ENCODE results near the gene APOLD1.
"Not testable (repeated sequence)": the region's sequence is repeated elsewhere in the genome, so short reads cannot be mapped to it uniquely, and the experiment has no call there.

APOLD1 gene

DNA sequence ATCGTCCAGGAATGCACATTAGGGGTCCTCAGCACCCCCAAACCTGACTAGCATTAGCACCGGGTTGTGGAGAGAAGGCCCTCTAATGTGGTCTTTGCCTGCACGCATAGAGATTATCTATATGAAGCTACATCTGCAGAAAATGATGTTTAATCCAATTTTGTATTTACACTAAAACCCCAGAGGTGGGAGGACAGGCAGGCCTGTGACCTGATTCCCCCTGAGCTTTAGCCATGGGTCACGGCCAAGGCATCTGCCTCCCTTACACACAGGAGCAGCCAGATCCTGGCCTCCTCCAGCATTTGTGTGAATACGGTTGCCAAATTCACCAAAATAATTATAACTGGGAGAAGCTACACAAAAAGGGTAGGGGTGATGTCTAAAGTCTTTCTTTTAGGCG is 7.0 kb downstream of the APOLD1 start:
- Mint-ChIP-seq H3K4me3 (no peak overlapping the region), H3K27me3 (ENCODE audit: low read depth) (no peaks in the 10 kb centered on the region), H3K27ac (no peak overlapping the region), H3K9me3 (no peaks in the 10 kb centered on the region), H3K4me1 (ENCODE audit: low read depth) (peaks cover 14% of the 10 kb centered on the region), H3K36me3 (ENCODE audit: low read depth) (peaks cover 2% of the 10 kb centered on the region)
- DNase-seq (ENCODE audit: low spot score): no peak

- no peak for DNase-seq (ENCODE audit: low spot score)
- no peaks in the 10 kb centered on the region for H3K36me3 Mint-ChIP-seq (ENCODE audit: low read depth)
- H3K4me3 Mint-ChIP-seq: no peak overlapping the region
- H3K4me1 Mint-ChIP-seq (ENCODE audit: low read depth): peaks cover 6% of the 10 kb centered on the region
- H3K27ac Mint-ChIP-seq: no peak overlapping the region
- H3K27me3 Mint-ChIP-seq (ENCODE audit: low read depth): no peaks in the 10 kb centered on the region
- H3K9me3 Mint-ChIP-seq: no peaks in the 10 kb centered on the region
These were observed 9.2 kb downstream of the APOLD1 start for GRCh38 chr12:12794686-12795085.

DNA sequence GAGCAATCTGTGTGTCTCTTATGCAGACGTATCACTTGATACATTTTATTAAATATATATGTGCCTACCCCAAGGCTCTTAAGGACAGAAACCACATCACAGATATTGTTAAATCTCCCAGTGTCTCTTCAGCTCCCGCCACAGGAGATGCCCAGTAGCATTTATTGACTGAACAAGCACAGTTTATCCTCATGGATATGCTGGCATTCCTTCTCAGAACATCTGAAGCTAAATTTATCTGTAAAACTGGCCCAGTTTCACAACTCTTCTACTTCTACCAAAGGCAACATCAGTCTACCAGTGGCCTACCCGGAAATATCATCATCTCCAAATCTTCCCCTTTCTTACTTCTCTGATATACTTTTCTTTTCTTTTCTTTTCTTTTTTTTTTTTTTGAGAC is 10.7 kb downstream of the APOLD1 start:
- Mint-ChIP-seq H3K27me3 (ENCODE audit: low read depth) (no peaks in the 10 kb centered on the region), H3K4me3 (no peak overlapping the region), H3K4me1 (ENCODE audit: low read depth) (peaks cover 11% of the 10 kb centered on the region), H3K9me3 (no peaks in the 10 kb centered on the region), H3K36me3 (ENCODE audit: low read depth) (no peaks in the 10 kb centered on the region), H3K27ac (no peak overlapping the region)
- no peak for DNase-seq (ENCODE audit: low spot score)

DNA sequence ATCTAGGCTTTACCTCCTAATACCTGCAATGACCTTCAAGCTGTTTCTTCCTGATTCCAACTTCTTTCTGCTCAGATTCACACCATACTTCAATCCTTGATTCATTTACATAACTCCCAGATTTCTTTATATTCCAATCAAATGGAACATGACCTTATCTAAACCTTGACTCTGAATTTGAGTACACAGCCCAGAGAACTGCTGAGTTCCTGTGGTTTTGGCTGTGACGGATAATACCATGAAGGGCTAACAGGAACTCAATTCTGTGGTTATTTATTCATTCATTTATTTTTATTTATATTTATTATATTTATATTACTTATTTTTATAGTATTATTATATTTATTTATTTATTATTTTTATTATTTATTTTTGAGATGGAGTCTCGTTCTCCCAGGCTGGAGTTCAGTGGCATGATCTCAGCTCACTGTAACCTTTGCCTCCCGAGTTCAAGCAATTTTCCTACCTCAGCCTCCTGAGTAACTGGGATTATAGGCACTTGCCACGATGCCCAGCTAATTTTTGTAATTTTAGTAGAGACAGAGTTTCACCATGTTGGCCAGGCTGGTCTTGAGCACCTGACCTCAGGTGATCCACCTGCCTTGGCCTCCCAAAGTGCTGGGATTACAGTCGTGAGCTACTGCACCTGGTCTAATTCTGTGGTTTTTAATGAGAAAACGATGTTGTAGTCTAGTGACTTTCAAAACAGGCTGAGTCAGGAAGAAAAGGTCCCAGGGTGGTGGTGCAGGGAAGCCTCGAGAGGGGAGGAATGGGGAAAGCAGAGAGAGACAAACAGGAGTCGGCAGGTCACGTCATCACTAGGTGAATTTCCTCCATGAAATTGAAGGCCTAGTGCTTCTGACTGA is 11.7 kb downstream of the APOLD1 start:
- no peak for DNase-seq (ENCODE audit: low spot score)
- no peak overlapping the region for H3K4me3 Mint-ChIP-seq
- H3K36me3 Mint-ChIP-seq (ENCODE audit: low read depth): peaks cover under 1% of the 10 kb centered on the region
- no peak overlapping the region for H3K27ac Mint-ChIP-seq
- H3K4me1 Mint-ChIP-seq (ENCODE audit: low read depth): peaks cover 15% of the 10 kb centered on the region
- H3K9me3 Mint-ChIP-seq: no peaks in the 10 kb centered on the region
- H3K27me3 Mint-ChIP-seq (ENCODE audit: low read depth): no peaks in the 10 kb centered on the region

GRCh38 chr12:12797794-12798152 is 12.3 kb downstream of the APOLD1 start:
- Mint-ChIP-seq H3K27ac (no peak overlapping the region), H3K4me3 (no peak overlapping the region), H3K4me1 (ENCODE audit: low read depth) (peaks cover 19% of the 10 kb centered on the region), H3K9me3 (no peaks in the 10 kb centered on the region), H3K36me3 (ENCODE audit: low read depth) (peaks cover 3% of the 10 kb centered on the region), H3K27me3 (ENCODE audit: low read depth) (no peaks in the 10 kb centered on the region)
- DNase-seq (ENCODE audit: low spot score): no peak

GRCh38 chr12:12798480-12798879 is 13.0 kb downstream of the APOLD1 start:
- peaks cover 3% of the 10 kb centered on the region for H3K36me3 Mint-ChIP-seq (ENCODE audit: low read depth)
- no peak for DNase-seq (ENCODE audit: low spot score)
- H3K9me3 Mint-ChIP-seq: no peaks in the 10 kb centered on the region
- H3K27me3 Mint-ChIP-seq (ENCODE audit: low read depth): no peaks in the 10 kb centered on the region
- H3K4me3 Mint-ChIP-seq: no peak overlapping the region
- peaks cover 24% of the 10 kb centered on the region for H3K4me1 Mint-ChIP-seq (ENCODE audit: low read depth)
- no peak overlapping the region for H3K27ac Mint-ChIP-seq

GRCh38 chr12:12799163-12799920 is 13.9 kb downstream of the APOLD1 start:
- Mint-ChIP-seq H3K4me3 (no peak overlapping the region), H3K36me3 (ENCODE audit: low read depth) (peaks cover 3% of the 10 kb centered on the region), H3K4me1 (ENCODE audit: low read depth) (peaks cover 29% of the 10 kb centered on the region), H3K9me3 (no peaks in the 10 kb centered on the region), H3K27me3 (ENCODE audit: low read depth) (no peaks in the 10 kb centered on the region), H3K27ac (no peak overlapping the region)
- DNase-seq (ENCODE audit: low spot score): no peak

DNA sequence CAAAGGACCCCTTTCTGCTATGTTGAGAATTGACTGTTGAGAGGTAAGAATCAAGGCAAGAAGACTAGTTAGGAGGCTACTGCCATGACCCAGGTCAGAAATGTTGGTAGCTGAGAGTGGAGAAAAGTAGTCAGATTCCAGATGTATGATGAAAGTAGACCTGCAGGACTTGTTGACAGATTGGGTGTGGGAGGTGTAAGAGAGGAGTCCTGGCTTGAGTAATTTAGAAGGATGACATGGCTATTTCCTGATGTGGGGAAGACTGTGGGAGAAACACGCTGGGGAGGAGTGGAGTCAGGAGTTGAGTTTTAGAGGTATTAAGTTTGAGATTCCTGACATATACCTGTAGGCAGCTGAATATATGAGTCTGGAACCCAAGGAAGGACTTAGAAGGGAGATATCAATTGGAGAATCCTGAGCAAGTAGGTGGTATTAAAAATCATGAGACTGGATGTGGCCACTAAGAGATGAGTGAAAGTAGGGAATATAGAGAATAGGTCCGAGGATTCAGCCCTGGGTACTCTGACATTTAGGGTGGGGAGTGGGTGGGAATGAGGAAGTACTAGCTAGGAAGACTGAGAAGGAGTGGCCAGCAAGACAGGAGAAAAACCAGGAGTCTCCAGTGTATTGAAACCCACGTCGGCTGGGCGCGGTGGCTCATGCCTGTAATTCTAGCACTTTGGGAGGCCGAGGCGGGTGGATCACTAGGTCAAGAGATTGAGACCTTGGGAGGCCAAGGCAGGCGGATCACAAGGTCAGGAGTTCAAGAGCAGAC is 15.1 kb downstream of the APOLD1 start:
- no peaks in the 10 kb centered on the region for H3K9me3 Mint-ChIP-seq
- H3K4me1 Mint-ChIP-seq (ENCODE audit: low read depth): peaks cover 36% of the 10 kb centered on the region
- H3K36me3 Mint-ChIP-seq (ENCODE audit: low read depth): peaks cover 5% of the 10 kb centered on the region
- H3K27ac Mint-ChIP-seq: peak overlapping the region; percentile 33
- no peaks in the 10 kb centered on the region for H3K27me3 Mint-ChIP-seq (ENCODE audit: low read depth)
- DNase-seq (ENCODE audit: low spot score): no peak
- no peak overlapping the region for H3K4me3 Mint-ChIP-seq

- H3K27me3 Mint-ChIP-seq (ENCODE audit: low read depth); H3K27ac Mint-ChIP-seq; H3K9me3 Mint-ChIP-seq; H3K4me3 Mint-ChIP-seq; DNase-seq (ENCODE audit: low spot score); H3K36me3 Mint-ChIP-seq (ENCODE audit: low read depth): not testable (repeated sequence)
- peaks cover 40% of the 10 kb centered on the region for H3K4me1 Mint-ChIP-seq (ENCODE audit: low read depth)
These were observed 16.2 kb downstream of the APOLD1 start for GRCh38 chr12:12801656-12802055.

- peak overlapping the region; percentile 46 for H3K27ac Mint-ChIP-seq
- peak; percentile 45 for DNase-seq (ENCODE audit: low spot score)
- H3K4me1 Mint-ChIP-seq (ENCODE audit: low read depth): peaks cover 45% of the 10 kb centered on the region
- peaks cover 5% of the 10 kb centered on the region for H3K36me3 Mint-ChIP-seq (ENCODE audit: low read depth)
- H3K27me3 Mint-ChIP-seq (ENCODE audit: low read depth): no peaks in the 10 kb centered on the region
- peak overlapping the region; percentile 45 for H3K4me3 Mint-ChIP-seq
- H3K9me3 Mint-ChIP-seq: no peaks in the 10 kb centered on the region
These were observed 17.7 kb downstream of the APOLD1 start for GRCh38 chr12:12803186-12803585.

- H3K4me1 Mint-ChIP-seq (ENCODE audit: low read depth): peaks cover 52% of the 10 kb centered on the region
- peak overlapping the region; percentile 28 for H3K4me3 Mint-ChIP-seq
- no peak for DNase-seq (ENCODE audit: low spot score)
- no peaks in the 10 kb centered on the region for H3K27me3 Mint-ChIP-seq (ENCODE audit: low read depth)
- H3K36me3 Mint-ChIP-seq (ENCODE audit: low read depth): peaks cover 5% of the 10 kb centered on the region
- peak overlapping the region; percentile 46 for H3K27ac Mint-ChIP-seq
- H3K9me3 Mint-ChIP-seq: no peaks in the 10 kb centered on the region
These were observed 18.6 kb downstream of the APOLD1 start for GRCh38 chr12:12804011-12804410.

DNA sequence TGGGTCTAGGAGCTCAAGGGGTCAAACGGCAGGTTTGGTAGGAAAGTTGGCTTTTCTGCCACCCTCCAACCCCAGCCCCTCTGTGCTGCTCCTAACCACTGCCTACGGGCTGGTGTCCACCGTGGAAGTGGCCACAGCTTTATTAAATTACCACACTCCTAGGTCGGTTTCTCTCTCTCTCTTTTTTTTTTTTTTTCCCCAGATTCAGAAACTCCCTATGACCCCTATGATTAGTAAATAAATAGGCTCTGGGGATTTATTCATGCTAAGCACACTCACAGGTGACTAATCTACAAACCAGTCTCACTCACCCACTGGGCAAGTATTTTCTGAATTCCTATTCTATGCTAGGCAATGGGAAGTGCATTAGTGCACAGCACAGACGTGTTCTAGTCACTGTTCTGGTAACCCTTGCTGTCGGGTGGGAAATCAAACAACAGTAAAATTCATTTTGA is 19.0 kb downstream of the APOLD1 start:
- H3K36me3 Mint-ChIP-seq (ENCODE audit: low read depth): peaks cover 5% of the 10 kb centered on the region
- H3K9me3 Mint-ChIP-seq: no peaks in the 10 kb centered on the region
- H3K4me3 Mint-ChIP-seq: peak overlapping the region; percentile 28
- H3K27me3 Mint-ChIP-seq (ENCODE audit: low read depth): no peaks in the 10 kb centered on the region
- peaks cover 55% of the 10 kb centered on the region for H3K4me1 Mint-ChIP-seq (ENCODE audit: low read depth)
- DNase-seq (ENCODE audit: low spot score): no peak
- peak overlapping the region; percentile 29 for H3K27ac Mint-ChIP-seq

DNA sequence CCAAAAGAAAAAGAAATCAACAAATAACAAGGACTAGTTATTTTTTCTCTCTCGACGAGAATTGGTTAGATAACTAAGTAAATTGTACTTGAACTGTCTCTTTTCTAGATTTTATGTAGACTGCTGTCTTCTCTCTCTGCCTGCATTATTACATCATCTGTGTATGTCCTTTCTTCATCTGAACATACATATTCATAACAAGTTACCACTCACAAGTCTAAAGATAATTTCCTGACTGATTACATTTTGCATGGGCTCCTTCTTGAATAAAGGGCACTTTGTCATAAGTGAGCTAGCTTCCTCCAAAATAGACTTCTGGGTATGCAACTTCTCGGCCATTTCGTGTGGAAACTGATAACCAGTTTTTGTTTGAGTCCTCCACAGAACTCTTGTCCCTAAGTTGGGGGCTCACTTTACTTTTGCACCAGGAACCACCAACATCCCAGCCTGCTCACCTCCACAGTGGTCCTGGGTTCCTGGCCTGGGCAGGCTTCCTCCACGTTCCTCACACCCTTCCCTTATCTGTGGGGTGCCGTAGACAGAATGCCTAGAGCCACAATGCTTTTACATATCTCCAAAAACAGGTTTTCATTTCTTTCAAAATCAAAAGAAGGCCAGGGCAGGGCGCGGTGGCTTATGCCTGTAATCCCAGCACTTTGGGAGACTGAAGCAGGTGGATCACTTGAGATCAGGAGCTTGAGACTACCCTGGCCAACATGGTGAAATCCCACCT is 21.5 kb downstream of the APOLD1 start:
- DNase-seq (ENCODE audit: low spot score): no peak
- H3K9me3 Mint-ChIP-seq: no peaks in the 10 kb centered on the region
- H3K27me3 Mint-ChIP-seq (ENCODE audit: low read depth): no peaks in the 10 kb centered on the region
- peak overlapping the region; percentile 8 for H3K4me3 Mint-ChIP-seq
- H3K27ac Mint-ChIP-seq: peak overlapping the region; percentile 98
- H3K36me3 Mint-ChIP-seq (ENCODE audit: low read depth): peaks cover 5% of the 10 kb centered on the region
- H3K4me1 Mint-ChIP-seq (ENCODE audit: low read depth): peaks cover 58% of the 10 kb centered on the region

Data from T-helper 2 cell treated with Interferon-gamma antibody and Interleukin-4, amounts not matched to agents 5 μg/mL and 100 μg/mL, for 36 hours (primary cell).